Measurements from ENCODE around the gene ST6GALNAC5. TPM values are rescaled to one million over a fixed set of nuclear protein-coding genes. Genes with fewer than 3 reads are reported as not detected.
A peak's percentile ranks its signal among the peaks of the same experiment; 100 is the strongest.
"Not testable (repeated sequence)": the region's sequence is repeated elsewhere in the genome, so short reads cannot be mapped to it uniquely, and the experiment has no call there.

The ST6GALNAC5 gene
- total RNA-seq, result not detected

- ATAC-seq (replicated peaks in 1 of 2), result peak; percentile 20 to 30
- Mint-ChIP-seq H3K9me3 (no peaks in the 10 kb centered on the region), H3K4me3 (peak within 1 kb of the TSS; percentile 80 to 91), H3K27ac (no peak within 1 kb of the TSS), H3K36me3 (ENCODE audit: insufficient read depth in 2 of 2) (no peaks in the 10 kb centered on the region), H3K4me1 (ENCODE audit: low read depth) (no peaks in the 10 kb centered on the region), H3K27me3 (ENCODE audit: low read depth) (peaks cover 78% of the 10 kb centered on the region)
- peak; percentile 2 to 13 for DNase-seq
Measured at GRCh38 chr1:76867342-76868130, at the start of gene ST6GALNAC5. ST6GALNAC5 (plus strand) TSS chr1:76867480.

GRCh38 chr1:76820028-76820427 is 47.3 kb upstream of the ST6GALNAC5 start:
- Mint-ChIP-seq H3K27me3 (ENCODE audit: low read depth) (peaks cover 8% of the 10 kb centered on the region), H3K27ac (no peak overlapping the region), H3K4me3 (no peak overlapping the region), H3K9me3 (peaks cover 0 to 3% of the 10 kb centered on the region in 2 donors), H3K4me1 (ENCODE audit: low read depth) (no peaks in the 10 kb centered on the region), H3K36me3 (ENCODE audit: insufficient read depth in 2 of 2) (no peaks in the 10 kb centered on the region)
- DNase-seq, result no peak
- ATAC-seq (replicated peaks in 1 of 2), result no peak

- not testable (repeated sequence) for H3K4me3 Mint-ChIP-seq; H3K9me3 Mint-ChIP-seq; H3K36me3 Mint-ChIP-seq (ENCODE audit: insufficient read depth in 2 of 2); DNase-seq; H3K27ac Mint-ChIP-seq; H3K4me1 Mint-ChIP-seq (ENCODE audit: low read depth); H3K27me3 Mint-ChIP-seq (ENCODE audit: low read depth); ATAC-seq (replicated peaks in 1 of 2)
Measured at GRCh38 chr1:76822961-76823360, 44.3 kb upstream of the ST6GALNAC5 start.

GRCh38 chr1:76824106-76824505 is 43.2 kb upstream of the ST6GALNAC5 start:
- no peaks in the 10 kb centered on the region for H3K4me1 Mint-ChIP-seq (ENCODE audit: low read depth)
- no peak overlapping the region for H3K4me3 Mint-ChIP-seq
- no peak for ATAC-seq (replicated peaks in 1 of 2)

GRCh38 chr1:76826072-76826845 is 41.0 kb upstream of the ST6GALNAC5 start:
- no peak overlapping the region for H3K4me3 Mint-ChIP-seq
- no peak overlapping the region for H3K27ac Mint-ChIP-seq
- H3K9me3 Mint-ChIP-seq, result peaks cover 0 to 3% of the 10 kb centered on the region in 2 donors
- no peak for ATAC-seq (replicated peaks in 1 of 2)
- DNase-seq, result no peak
- no peaks in the 10 kb centered on the region for H3K36me3 Mint-ChIP-seq (ENCODE audit: insufficient read depth in 2 of 2)
- H3K27me3 Mint-ChIP-seq (ENCODE audit: low read depth), result peaks cover 8% of the 10 kb centered on the region
- no peaks in the 10 kb centered on the region for H3K4me1 Mint-ChIP-seq (ENCODE audit: low read depth)

More at GRCh38 chr1:76824106-76824505, 43.2 kb upstream of the ST6GALNAC5 start:
- H3K27me3 Mint-ChIP-seq (ENCODE audit: low read depth), result peaks cover 8% of the 10 kb centered on the region
- DNase-seq, result no peak
- H3K9me3 Mint-ChIP-seq, result peaks cover 0 to 3% of the 10 kb centered on the region in 2 donors
- H3K36me3 Mint-ChIP-seq (ENCODE audit: insufficient read depth in 2 of 2), result no peaks in the 10 kb centered on the region
- no peak overlapping the region for H3K27ac Mint-ChIP-seq

- H3K27ac Mint-ChIP-seq, result no peak overlapping the region
- no peaks in the 10 kb centered on the region for H3K36me3 Mint-ChIP-seq (ENCODE audit: insufficient read depth in 2 of 2)
- H3K4me3 Mint-ChIP-seq, result no peak overlapping the region
- DNase-seq (no peak), ATAC-seq (replicated peaks in 1 of 2) (no peak)
- H3K9me3 Mint-ChIP-seq, result peaks cover 0 to 3% of the 10 kb centered on the region in 2 donors
- peaks cover 8% of the 10 kb centered on the region for H3K27me3 Mint-ChIP-seq (ENCODE audit: low read depth)
- H3K4me1 Mint-ChIP-seq (ENCODE audit: low read depth), result no peaks in the 10 kb centered on the region
Measured at GRCh38 chr1:76827066-76827465, 40.2 kb upstream of the ST6GALNAC5 start.

GRCh38 chr1:76830373-76830772 is 36.9 kb upstream of the ST6GALNAC5 start:
- peak overlapping the region in 1 of 2 donors; percentile 27 for H3K4me3 Mint-ChIP-seq
- ATAC-seq (replicated peaks in 1 of 2) (no peak), DNase-seq (no peak)
- no peaks in the 10 kb centered on the region for H3K36me3 Mint-ChIP-seq (ENCODE audit: insufficient read depth in 2 of 2)
- H3K27me3 Mint-ChIP-seq (ENCODE audit: low read depth), result peaks cover 9% of the 10 kb centered on the region
- no peak overlapping the region for H3K27ac Mint-ChIP-seq
- H3K4me1 Mint-ChIP-seq (ENCODE audit: low read depth), result no peaks in the 10 kb centered on the region
- no peaks in the 10 kb centered on the region for H3K9me3 Mint-ChIP-seq

GRCh38 chr1:76832521-76832920 is 34.8 kb upstream of the ST6GALNAC5 start:
- no peak overlapping the region for H3K4me3 Mint-ChIP-seq
- H3K27me3 Mint-ChIP-seq (ENCODE audit: low read depth), result peaks cover 15% of the 10 kb centered on the region
- no peak overlapping the region for H3K27ac Mint-ChIP-seq
- no peaks in the 10 kb centered on the region for H3K9me3 Mint-ChIP-seq
- no peak for ATAC-seq (replicated peaks in 1 of 2)
- no peaks in the 10 kb centered on the region for H3K4me1 Mint-ChIP-seq (ENCODE audit: low read depth)
- DNase-seq, result no peak
- H3K36me3 Mint-ChIP-seq (ENCODE audit: insufficient read depth in 2 of 2), result no peaks in the 10 kb centered on the region

- H3K9me3 Mint-ChIP-seq, result peaks cover 0 to 1% of the 10 kb centered on the region in 2 donors
- DNase-seq, result no peak
- H3K4me1 Mint-ChIP-seq (ENCODE audit: low read depth), result no peaks in the 10 kb centered on the region
- H3K27ac Mint-ChIP-seq, result no peak overlapping the region
- ATAC-seq (replicated peaks in 1 of 2), result no peak
- H3K36me3 Mint-ChIP-seq (ENCODE audit: insufficient read depth in 2 of 2), result no peaks in the 10 kb centered on the region
- H3K27me3 Mint-ChIP-seq (ENCODE audit: low read depth), result peaks cover 19% of the 10 kb centered on the region
- H3K4me3 Mint-ChIP-seq, result no peak overlapping the region
Measured at GRCh38 chr1:76833151-76833550, 34.1 kb upstream of the ST6GALNAC5 start.

GRCh38 chr1:76833856-76834255 is 33.4 kb upstream of the ST6GALNAC5 start:
- no peak for DNase-seq
- H3K27me3 Mint-ChIP-seq (ENCODE audit: low read depth), result peaks cover 23% of the 10 kb centered on the region
- H3K4me3 Mint-ChIP-seq, result no peak overlapping the region
- H3K27ac Mint-ChIP-seq, result no peak overlapping the region
- peaks cover 0 to 4% of the 10 kb centered on the region in 2 donors for H3K9me3 Mint-ChIP-seq
- no peaks in the 10 kb centered on the region for H3K4me1 Mint-ChIP-seq (ENCODE audit: low read depth)
- no peaks in the 10 kb centered on the region for H3K36me3 Mint-ChIP-seq (ENCODE audit: insufficient read depth in 2 of 2)
- ATAC-seq (replicated peaks in 1 of 2), result no peak

GRCh38 chr1:76835203-76835602 is 32.1 kb upstream of the ST6GALNAC5 start:
- DNase-seq (no peak), ATAC-seq (replicated peaks in 1 of 2) (no peak)
- Mint-ChIP-seq H3K4me1 (ENCODE audit: low read depth) (no peaks in the 10 kb centered on the region), H3K27ac (no peak overlapping the region), H3K9me3 (peaks cover 0 to 4% of the 10 kb centered on the region in 2 donors), H3K4me3 (no peak overlapping the region), H3K36me3 (ENCODE audit: insufficient read depth in 2 of 2) (no peaks in the 10 kb centered on the region), H3K27me3 (ENCODE audit: low read depth) (peaks cover 23% of the 10 kb centered on the region)

- Mint-ChIP-seq H3K4me3 (no peak overlapping the region), H3K4me1 (ENCODE audit: low read depth) (peaks cover 13% of the 10 kb centered on the region), H3K9me3 (peaks cover 0 to 4% of the 10 kb centered on the region in 2 donors), H3K27ac (no peak overlapping the region), H3K36me3 (ENCODE audit: insufficient read depth in 2 of 2) (no peaks in the 10 kb centered on the region), H3K27me3 (ENCODE audit: low read depth) (peaks cover 14% of the 10 kb centered on the region)
- ATAC-seq (replicated peaks in 1 of 2), result no peak
- DNase-seq, result no peak
Measured at GRCh38 chr1:76840278-76840677, 27.0 kb upstream of the ST6GALNAC5 start.

GRCh38 chr1:76841460-76841859 is 25.8 kb upstream of the ST6GALNAC5 start:
- no peak for DNase-seq
- Mint-ChIP-seq H3K27me3 (ENCODE audit: low read depth) (peaks cover 8% of the 10 kb centered on the region), H3K36me3 (ENCODE audit: insufficient read depth in 2 of 2) (no peaks in the 10 kb centered on the region), H3K4me3 (no peak overlapping the region), H3K27ac (no peak overlapping the region), H3K4me1 (ENCODE audit: low read depth) (peaks cover 13% of the 10 kb centered on the region), H3K9me3 (peaks cover 0 to 4% of the 10 kb centered on the region in 2 donors)
- no peak for ATAC-seq (replicated peaks in 1 of 2)

Measured in activated T-cell treated with anti-CD3 and anti-CD28 coated beads, Interleukin-2, amount 50 U/mL, for 72 hours (primary cell).